NCI-H748 (cell line): ENCODE measurements around the gene TLE2.
"Not testable (repeated sequence)": the region's sequence is repeated elsewhere in the genome, so short reads cannot be mapped to it uniquely, and the experiment has no call there.

Experiments used
- DNase-seq: peaks from one replicate; lab custom pipeline; 2025; ENCODE audit not compliant: unreplicated experiment; lab: John Stamatoyannopoulos, UW

Gene TLE2

DNA sequence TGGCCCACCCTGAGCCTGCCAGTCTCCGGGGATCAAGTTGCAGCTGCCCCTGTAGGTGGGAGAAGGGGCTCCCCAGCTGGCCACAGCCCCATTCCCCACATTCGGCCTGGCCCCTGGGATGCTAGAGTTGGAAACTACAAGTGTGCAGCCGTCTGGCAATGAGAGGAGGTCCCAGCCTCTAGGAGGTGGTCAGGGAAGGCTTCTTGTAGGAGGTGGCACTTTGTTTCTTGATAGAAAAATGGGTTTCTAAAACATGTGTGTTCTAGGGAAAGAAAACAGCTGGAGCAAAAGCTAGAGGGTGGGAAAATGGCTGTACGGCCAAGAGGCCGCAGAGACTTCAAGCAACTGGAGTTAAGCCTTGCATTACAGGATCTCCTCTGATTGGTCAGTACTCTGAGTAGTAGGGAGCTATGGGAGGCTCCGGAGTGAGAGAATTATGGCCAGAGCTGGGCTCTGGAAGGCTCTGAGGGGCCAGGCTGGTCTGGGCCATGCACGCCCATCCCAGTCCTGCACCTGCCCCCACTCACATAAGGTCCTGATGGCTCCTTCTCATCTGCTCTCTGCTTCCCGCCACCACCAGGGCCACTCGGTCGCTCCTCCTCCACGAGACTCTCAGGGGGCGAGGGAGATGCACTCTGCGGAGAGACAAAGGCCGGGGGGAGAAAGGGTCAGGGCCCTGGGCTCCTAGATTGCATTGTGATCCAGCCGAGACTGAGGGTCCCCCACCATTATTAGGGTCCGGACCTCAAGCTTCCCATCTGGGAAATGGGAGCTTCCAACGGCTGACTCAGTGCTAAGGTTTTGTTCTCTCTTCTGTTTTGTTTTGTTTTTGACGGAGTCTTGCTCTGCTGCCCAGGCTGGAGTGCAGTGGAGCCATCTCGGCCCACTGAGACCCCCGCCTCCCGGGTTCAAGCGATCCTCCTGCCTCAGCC is 13.7 kb downstream of the TLE2 start:
- DNase-seq: no peak

DNA sequence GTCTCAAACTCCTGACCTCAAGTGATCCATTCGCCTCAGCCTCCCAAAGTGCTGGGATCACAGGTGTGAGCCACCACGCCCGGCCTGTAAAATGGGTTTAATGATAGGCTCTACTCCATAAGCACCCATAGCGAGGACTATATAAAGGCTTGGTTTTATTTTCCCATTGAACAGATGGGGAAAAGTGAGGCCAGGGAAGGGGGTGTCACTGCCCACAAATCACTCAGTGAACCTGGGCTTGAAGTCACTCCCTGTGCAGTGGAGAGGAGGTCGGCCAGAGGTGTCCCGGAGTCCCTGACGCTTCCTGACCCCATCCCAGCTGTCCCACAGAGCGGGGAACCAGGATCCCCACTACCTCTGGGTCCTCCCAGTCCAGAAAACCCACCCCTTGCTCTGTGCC is 14.9 kb downstream of the TLE2 start:
- no peak for DNase-seq

DNA sequence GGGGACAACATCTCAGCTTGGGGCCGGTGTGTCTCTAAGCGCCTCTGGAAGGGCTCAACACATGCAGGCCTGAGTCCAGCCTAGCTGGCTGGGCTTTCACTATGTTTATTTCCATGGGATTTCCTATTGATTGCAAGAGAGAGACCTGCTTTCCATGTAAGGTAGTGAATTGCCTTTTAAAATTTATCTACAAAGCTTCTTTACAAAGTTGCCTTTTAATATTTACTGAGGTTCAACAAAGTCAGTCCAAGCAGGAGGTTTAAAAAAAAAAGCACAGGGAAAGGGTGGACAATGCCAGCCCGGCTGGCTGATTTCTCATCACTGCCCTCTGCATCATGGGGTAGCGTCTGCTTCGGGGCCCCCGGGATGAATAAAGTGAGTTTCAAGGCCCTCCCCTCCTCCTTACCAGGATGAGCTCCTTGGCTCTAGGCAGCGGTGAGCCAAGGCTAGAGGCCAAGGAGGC is 15.8 kb downstream of the TLE2 start:
- DNase-seq: no peak

DNA sequence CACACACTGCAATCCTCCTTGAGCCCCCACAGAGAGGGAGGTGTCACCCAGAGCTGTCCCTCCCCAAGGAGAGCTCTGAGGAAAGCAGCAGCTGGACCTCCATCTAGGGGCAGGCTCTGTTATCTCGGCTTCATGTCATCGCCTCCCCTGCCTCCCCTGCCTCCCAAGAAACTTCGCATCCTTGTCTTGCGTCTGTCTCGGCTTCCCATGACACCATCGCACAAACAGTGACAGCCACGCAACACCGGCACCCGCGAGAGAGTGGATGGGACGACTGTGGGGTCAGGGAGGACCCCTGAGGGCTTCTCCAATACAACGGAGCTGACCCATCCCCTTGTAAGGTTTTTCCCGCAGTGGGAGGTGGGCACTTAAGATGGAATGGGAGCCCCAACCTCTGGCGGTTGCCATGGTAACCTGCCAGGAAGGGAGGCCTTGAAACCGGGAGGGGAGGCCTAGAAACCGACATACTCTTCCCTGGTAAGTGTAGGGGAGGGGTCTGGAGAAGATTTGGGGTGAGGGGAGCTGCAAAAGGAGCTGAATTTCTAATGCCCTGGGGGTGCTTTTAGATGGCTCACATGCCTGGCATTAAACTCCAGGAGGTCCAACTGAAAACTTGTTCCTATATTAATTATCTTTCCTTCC is 16.3 kb downstream of the TLE2 start:
- DNase-seq: no peak

DNA sequence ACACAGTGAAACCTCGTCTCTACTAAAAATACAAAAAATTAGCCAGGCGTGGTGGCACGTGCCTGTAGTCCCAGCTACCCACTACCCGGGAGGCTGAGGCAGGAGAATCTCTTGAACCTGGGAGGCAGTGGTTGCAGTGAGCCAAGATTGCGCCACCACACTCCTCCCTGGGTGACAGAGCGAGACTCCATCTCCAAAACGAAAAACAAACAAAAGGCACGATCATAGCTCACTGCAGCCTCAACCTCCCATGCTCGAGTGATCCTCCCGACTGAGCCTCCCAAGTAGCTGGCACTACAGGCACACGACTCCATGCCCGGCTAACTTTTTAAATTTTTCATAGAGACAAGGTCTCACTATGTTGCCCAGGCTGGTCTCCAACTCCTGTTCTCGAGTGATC is 17.0 kb downstream of the TLE2 start:
- DNase-seq: not testable (repeated sequence)

DNA sequence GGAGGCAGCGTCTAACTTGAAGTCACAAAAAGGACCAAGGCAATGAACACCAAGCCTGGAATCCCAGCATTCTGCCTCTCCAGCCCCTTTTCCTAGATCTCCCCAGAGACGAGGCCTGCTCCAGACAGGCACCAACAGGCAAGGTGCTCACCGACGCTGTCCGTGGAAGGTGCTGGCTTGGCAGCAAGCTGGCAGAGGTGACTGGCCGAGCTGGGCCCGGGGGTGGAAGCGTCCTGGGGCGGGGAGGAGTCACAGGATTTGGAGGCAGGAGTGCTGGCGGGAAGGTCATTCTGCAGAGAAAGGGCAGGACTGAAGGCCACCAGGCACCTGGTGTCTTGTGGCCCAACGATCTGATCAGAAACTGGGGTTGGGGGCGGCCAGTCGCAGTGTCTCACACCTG is 18.2 kb downstream of the TLE2 start:
- DNase-seq: no peak

DNA sequence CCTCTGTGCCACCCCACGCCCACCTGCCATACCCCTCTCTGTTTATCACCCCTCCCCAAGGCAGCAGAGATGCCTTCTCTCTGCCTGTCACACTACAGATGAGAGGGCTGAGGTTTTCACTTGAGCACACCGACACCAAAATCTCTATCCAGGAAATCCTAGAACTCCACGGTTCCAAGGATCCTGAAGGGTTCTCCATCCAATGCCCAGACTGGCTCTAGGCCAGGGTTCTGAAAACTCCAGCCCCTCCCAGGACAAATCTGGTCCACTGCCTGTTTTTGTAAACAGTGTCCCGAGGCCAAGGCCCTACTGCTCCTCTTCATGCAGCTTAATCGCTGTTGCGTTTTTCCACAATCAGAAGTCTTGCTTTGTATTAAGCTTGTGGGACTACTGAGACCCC is 20.1 kb downstream of the TLE2 start:
- DNase-seq: no peak

DNA sequence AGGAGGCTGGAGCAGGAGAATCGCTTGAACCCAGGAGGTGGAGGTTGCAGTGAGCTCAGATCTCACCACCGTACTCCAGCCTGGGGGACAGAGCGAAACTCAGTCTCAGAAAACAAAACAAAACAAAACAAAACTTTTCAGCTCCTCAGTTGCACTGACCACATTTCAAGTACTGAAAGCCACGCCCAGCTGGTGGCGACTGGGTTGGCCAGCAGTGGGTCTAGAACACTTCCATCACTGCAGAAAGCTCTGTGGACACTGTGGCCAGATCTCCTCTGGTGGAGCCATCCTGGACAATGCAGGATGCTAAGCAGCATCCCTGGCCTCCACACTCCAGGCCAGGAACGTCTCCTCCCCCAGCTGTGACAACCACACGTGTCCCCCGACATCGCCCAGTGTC is 21.1 kb downstream of the TLE2 start:
- DNase-seq: no peak

DNA sequence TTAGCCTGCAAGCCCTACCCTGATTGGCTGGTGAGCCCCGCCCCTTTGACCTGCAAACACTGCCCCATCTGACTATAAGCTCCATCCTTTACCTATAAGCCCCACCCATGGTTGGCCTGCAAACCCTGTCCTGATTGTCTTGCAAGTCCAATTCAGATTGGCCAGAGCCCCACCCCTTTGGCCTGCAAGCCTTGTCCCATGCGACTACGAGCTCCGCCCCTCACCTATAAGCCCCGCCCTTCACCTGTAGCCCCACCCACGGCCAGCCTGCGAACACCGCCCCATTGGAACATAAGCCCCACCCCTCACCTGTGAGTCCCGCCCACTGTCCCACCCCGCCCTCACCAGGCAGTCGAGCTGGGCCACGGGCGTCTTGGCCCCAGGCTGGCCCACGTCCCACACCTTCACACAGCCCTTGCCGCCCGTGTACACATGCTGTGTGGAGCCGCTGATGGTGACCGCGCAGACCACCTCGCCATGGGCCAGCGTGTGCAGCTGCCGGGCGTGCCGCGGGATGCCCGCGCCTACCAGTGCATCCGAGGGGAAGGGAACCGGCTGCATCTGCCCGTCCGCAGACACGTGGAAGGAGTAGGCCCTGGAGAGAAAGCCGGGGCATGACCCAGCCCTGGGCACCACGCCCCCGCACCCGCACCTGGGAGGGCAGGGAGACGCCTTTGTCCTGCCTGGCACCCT is 22.9 kb downstream of the TLE2 start:
- DNase-seq: peak; percentile 5

DNA sequence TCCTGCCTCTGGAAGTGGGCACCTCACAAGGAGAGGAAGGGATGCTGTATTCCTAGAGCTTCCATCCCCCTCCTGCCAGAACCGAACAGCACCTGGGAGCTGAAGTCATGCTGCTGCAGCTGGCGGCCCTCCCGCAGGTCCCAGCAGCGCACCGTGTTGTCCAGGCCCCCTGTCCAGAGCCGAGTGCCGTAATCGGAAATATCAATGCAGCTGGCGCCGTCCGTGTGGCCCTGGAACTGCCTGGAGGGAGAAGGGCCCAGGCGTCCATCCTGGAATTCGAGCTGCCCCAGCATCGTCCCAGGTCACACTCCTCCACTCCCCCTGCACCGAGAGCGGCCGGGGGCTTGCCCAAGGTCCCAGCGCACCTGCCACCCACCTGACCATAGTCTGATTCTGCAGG is 23.7 kb downstream of the TLE2 start:
- DNase-seq: no peak

DNA sequence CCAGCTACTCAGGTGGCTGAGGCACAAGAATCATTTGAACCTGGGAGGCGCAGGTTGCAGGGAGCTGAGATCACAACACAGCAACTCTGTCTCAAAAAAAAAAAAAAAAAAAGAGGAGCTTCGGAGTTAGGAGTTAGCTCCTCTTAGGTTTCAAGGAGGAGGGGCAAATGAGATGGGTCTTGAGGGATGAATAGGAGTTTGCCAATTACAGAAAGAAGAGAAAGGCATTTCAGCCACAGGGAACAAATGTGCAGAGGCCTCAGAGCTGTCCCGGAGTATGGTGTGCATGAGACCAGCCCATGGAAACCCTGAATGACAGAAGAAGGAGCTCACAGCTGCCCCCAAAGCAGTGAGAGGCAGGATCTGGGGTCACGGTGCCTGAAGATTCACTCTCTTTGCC is 24.6 kb downstream of the TLE2 start:
- DNase-seq: no peak

DNA sequence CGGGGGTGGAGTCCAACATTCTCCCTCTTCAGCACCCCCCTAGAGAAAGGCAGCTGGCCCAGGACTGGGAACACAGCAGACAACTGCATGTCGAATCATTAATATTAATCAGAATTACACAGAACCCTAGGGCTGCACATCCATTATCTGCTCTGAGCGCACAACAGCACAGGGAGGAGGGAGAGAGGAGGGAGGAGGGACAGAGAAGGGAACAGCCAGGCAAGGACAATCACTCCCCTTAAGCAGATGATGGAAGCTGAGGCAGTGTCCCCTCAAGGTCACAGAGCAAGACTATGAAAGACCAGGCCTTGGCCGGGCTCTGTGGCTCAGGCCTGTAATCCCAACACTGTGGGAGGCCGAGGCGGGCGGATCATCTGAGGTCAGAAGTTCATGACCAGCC is 26.0 kb downstream of the TLE2 start:
- DNase-seq: no peak

DNA sequence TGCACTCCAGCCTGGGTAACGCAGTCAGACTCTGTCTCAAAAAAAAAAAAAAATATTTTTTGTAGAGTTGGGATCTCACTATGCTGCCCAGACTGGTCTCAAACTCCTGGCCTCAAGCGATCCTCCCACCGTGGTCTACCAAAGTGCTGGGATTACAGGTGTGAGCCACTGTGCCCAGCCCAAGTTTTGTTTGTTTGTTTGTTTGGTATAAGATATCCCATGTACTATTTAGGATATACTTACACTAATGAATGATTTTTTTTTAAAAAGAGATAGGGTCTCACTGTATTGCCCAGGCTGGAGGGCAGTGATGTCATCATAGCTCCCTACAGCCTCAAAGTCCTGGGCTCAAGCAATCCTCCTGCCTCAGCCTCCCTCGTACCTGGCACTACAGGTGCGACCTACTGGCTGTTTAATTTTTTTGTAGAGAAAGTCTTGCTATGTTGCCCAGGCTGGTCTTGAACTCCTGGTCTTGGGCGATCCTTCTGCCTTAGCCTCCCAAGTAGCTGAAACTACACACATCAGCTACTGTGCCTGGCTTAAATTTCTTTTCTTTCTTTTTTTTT is 27.8 kb downstream of the TLE2 start:
- DNase-seq: no peak

DNA sequence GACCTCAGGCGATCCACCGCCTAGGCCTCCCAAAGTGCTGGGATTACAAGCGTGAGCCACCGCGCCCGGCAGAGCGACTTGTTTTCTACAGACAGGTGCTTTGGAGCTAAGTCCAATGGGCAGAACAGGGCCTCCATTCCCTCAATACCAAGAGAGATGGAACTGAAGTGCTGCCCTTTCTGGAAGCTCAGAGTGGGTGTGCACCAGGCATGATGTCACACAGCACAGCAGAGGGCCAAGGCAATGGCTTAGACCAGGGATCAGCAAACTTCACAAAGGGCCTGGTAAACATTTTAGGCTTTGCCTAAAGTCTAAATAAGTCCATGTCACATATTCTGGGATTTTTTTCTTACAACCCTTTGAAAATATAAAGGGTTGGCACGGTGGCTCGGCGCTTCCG is 30.4 kb downstream of the TLE2 start:
- no peak for DNase-seq

DNA sequence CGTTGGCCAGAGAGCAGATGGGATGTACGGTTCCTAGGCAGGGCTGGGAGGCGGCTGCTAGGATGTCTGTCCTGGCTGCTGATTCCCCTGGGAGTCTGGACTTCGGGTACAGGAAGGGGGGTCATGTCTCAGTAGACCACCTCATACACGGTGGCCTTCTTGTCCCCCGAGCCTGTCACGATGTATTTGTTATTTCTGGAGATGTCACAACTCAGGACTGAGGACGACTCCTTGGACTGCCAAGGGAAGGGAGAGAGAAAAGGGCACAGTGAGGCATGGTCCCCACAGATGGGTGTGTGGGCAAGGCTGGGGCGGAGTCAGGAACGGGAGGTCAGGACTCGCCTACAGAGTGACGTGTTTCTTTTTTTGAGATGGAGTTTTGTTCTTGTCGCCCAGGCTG is 31.4 kb downstream of the TLE2 start:
- no peak for DNase-seq

DNA sequence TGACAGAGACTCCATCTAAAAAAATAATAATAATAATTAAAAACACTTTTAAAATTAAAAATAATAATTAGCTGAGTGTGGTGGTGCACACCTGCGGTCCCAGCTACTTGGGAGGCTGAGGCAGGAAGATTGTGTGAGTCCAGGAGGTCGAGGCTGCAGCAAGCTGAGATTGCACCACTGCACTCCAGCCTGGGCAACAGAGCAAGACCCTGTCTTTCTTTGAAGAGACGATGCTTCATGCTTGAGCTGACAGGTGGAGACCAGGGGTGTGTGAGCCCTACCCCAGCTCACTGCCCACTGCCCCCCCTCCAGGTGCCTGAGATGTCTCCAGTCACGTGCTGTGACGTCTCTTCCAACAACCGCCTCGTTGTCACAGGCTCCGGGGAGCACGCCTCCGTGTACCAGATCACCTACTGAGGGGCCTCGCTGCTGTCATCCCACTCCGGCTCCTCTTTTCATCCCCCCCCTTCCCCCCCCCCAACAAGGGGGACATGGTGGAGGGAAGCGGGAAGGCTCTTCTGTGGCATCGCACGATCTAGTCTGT is 34.4 kb downstream of the TLE2 start:
- no peak for DNase-seq

DNA sequence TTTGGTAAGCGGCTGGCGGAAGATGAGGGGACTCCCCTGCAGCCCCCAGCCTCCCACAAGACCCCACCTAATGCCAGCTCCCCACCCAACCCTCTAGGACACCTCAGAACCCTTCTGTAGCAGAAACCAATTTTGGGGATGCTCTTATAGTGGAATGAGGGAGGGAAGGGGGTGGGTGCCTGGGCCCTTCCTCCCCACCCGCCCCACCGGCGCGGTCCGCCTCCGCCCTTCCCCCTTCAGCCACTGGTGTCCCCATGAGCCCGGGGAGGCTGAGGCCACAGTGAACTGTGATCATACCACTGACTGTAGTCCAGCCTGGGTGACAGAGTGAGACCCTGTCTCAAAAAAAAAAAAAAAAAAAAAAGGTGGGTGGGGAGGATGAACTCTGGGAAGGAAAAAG is 35.5 kb downstream of the TLE2 start:
- no peak for DNase-seq

DNA sequence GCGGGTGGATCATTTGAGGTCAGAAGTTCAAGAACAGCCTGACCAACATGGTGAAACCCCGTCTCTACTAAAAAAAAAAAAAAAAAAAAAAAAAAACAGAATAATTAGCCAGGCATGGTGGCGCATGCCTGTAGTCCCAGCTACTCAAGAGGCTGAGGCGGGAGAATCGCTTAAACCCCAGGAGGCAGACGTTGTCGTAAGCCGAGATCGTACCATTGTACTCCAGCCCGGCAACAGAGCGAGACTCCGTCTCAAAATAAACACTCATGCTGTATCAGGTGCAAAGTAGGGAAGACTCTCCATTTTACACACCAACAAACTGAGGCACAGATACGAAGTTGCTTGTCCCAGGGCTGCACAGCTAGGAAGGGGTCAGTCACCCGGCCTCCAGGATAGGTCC is 36.1 kb downstream of the TLE2 start:
- DNase-seq: no peak

DNA sequence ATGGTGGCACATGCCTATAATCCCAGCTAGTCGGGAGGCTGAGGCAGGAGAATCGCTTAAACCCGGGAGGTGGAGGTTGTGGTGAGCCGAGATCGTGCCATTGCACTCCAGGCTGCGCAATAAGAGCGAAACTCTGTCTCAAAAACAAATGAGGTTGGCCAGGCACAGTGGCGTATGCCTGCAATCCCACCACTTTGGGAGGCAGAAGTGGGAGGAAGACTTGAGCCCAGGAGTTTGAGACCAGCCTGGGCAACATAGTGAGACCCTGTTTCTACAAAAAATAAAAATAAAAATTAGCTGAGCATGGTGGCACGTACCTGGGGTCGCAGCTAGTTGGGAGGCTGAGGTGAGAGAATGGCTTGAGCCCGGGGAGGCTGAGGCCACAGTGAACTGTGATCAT is 36.7 kb downstream of the TLE2 start:
- DNase-seq: not testable (repeated sequence)

DNA sequence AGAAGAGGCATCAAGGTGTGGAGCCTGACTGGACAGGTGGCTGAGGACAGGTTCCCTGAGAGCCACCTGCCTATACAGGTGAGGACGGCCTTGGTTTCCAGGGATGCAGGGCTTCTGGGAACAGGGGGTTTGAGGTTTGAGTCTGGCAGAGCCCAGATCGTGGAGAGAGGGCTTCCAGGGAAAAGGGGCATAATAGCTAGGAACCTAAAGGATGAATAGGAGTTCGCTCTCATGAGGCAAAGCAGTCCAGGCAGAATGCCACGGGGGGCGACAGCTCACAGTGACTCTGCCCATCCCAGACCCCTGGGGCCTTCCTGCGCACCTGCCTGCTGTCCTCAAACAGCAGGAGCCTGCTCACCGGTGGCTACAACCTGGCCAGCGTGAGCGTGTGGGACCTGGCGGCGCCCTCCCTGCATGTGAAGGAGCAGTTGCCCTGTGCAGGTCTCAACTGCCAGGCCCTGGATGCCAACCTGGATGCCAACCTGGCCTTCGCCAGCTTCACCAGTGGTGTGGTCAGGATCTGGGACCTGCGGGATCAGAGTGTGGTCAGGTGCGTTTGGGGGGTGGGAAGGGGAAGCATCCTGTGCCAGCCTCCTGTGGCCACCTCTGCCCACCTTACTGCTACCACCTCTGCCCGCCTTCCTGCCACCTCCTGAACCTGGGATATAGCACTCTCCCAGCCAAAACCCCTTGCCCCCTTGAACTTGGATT is 39.7 kb downstream of the TLE2 start:
- DNase-seq: no peak

DNA sequence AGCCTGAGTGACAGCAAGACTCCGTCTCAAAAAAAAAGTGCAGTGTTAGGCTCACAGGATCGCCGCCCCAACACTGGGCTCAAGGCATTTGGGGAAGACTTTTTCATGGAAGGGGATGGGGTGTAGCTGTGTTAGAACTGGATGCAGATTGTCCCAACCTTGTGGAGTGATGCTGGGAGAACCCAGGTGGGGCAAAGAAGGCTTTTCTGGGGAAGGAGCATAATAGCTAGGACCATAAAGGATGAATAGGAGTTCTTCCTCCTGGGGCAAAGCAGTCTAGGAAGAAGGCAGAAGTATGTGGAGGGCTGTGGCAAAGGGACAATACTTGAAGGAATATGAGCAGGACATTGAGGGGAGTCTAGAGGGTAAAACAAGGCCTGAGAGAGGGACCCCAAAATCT is 40.5 kb downstream of the TLE2 start:
- no peak for DNase-seq
